Transverse colon (tissue), 4 donors: Measurements from ENCODE around the gene ITPKA. TPM values are rescaled to one million over a fixed set of nuclear protein-coding genes. Genes with fewer than 3 reads are reported as not detected.

Source experiments
- small RNA-seq, 4 donors: library from RNA; depleted of rRNA; stranded (forward); fragments of <200 nt; gene quantifications; one replicate each; pipeline ENCODE3, GENCODE V24; 2016
- total RNA-seq, 4 donors: library from RNA; depleted of rRNA; stranded (reverse); fragments of >200 nt; gene quantifications; one replicate each; pipeline ENCODE4 v1.1.0, GENCODE V29; 2016

Gene ITPKA
- total RNA-seq, 4 donors from 2014 or later, result 57.6 to 161 (median 116) TPM

Small RNA genes within 50 kb of the gene (small RNA-seq; reads per million reads assigned to genes)
- gene RNU6-1169P, result 0 reads per million in 4 donors

Other genes starting within 250 kb of the ITPKA start
- gene OIP5, start 161.3 kb upstream of the ITPKA start, total RNA-seq, result 1 to 10 TPM in 2 of 4 donors, not detected in 2; 1.1 to 2.9 TPM
- gene NUSAP1, start 161.0 kb upstream of the ITPKA start, total RNA-seq, result 1 to 10 TPM; 5.0 to 8.9 (median 7.5) TPM
- gene NDUFAF1, start 91.4 kb upstream of the ITPKA start, total RNA-seq, result 10 to 100 TPM in 1 of 4 donors, 1 to 10 TPM in 3; 4.5 to 13.0 (median 8.4) TPM
- 10 to 100 TPM; 10.7 to 23.2 (median 17.6) TPM for gene RTF1, start 76.8 kb upstream of the ITPKA start, total RNA-seq
- gene LTK, start 20.0 kb downstream of the ITPKA start, total RNA-seq, result 10 to 100 TPM in 2 of 4 donors, 1 to 10 TPM in 1, under 1 TPM in 1; 0.40 to 15.0 (median 11.6) TPM
- 10 to 100 TPM; 12.3 to 35.6 (median 19.7) TPM for gene RPAP1, start 50.4 kb downstream of the ITPKA start, total RNA-seq
- 1 to 10 TPM in 1 of 4 donors, under 1 TPM in 2, not detected in 1; 0.60 to 1.6 (median 0.82) TPM for gene TYRO3, start 65.3 kb downstream of the ITPKA start, total RNA-seq
- gene MGA, start 166.5 kb downstream of the ITPKA start, total RNA-seq, result 10 to 100 TPM; 12.3 to 33.2 (median 27.6) TPM